HG03280 (cell line): ENCODE measurements around the gene CC2D2A.

Experiments
- ATAC-seq: cut with Tn5 transposase; IDR thresholded peaks from one replicate; pipeline ENCODE4 v1.9.1; 2021; ENCODE audit warnings: mild to moderate bottlenecking, moderate library complexity; ENCODE audit not compliant: unreplicated experiment

Gene CC2D2A

DNA sequence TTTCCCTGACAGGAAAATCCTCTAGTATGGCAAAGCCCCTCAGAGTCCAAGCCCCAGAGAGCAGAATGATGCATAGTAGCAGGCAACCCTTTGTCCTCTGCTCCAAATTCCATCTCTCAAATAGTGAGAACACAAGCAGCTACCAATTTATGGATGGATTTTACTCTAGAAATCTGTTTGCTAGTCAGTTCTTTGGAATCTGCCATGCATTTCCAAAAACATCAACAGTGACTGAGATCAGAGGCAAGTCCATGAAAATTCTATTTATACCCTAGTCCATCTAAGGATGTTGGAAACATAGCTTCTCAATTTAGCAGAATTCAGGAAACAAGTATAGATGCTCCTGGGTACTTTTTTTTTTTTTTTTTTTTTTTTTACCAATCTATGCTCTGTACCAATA lies 10.0 kb upstream of the CC2D2A start:
- ATAC-seq: no peak

DNA sequence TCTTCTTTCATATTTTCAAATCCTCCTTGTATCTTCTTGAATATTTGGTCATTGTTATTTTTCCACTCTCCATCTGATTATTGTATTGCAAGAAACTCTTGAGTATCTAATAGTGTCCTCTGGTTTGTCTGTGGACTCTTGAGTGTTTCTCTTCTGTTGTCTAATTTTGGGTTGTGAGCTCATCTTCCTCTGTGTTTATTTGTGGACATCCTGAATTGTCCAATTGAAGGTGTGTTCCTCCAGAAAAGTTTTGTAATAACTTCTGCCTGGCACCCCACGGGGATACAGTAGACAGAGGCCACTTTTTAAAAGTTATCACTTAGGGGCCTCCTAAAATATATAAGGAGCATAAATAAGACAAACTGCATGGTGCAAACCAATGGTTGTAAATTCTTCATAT lies 3.1 kb upstream of the CC2D2A start:
- no peak for ATAC-seq

DNA sequence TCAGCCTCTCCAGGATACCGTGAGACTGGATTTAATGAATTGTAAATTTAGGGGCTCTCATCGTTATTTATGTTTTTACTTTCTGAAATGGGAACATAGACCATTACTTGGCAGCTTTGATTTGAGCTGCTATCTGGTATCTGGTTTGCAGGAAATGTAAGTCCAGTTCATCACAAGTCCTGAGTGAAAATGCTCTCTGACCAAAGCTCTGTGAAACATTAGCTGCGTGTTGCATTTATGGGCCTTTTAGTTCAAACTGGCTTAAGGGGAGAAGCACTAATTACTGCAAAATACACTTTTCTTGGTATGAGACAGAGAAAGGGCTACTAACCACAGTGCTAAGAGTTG lies 420 bp downstream of the CC2D2A start:
- no peak for ATAC-seq

DNA sequence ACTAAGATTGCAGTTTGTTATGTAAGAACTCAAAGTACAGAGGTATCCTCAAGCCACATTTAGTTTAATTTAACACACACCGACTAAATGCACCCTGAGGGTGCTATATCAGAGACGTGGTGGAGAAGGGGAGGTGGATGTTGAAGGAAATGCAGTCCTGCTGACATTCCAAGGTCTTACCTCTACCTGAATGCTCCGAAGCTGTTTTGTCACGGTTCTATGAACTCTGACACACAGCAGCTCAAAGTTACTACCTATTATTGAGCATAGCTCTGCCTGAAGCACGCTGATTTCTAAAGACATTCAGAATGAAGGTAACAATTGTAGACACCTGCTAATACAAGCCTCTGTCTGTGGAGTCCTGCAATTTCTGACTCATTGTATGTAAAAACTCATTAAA lies 6.7 kb downstream of the CC2D2A start:
- ATAC-seq: no peak

DNA sequence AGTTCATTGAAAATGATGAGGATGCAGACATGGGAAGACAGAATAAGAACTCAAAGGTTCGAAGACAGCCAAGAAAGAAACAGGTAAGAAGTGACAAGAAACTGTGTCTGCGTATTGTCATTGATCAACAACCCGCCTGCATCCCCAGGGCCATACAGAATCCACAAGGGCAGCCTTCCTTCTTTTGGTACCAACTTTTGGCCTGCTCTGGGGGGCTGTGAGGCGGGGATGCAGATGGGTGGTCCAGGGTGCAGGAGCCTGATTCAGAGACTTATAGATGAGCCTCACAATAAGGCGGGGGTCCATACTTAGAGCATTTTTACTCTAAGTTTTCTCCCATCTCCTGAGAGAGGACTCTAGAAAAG lies 9.0 kb downstream of the CC2D2A start:
- no peak for ATAC-seq

DNA sequence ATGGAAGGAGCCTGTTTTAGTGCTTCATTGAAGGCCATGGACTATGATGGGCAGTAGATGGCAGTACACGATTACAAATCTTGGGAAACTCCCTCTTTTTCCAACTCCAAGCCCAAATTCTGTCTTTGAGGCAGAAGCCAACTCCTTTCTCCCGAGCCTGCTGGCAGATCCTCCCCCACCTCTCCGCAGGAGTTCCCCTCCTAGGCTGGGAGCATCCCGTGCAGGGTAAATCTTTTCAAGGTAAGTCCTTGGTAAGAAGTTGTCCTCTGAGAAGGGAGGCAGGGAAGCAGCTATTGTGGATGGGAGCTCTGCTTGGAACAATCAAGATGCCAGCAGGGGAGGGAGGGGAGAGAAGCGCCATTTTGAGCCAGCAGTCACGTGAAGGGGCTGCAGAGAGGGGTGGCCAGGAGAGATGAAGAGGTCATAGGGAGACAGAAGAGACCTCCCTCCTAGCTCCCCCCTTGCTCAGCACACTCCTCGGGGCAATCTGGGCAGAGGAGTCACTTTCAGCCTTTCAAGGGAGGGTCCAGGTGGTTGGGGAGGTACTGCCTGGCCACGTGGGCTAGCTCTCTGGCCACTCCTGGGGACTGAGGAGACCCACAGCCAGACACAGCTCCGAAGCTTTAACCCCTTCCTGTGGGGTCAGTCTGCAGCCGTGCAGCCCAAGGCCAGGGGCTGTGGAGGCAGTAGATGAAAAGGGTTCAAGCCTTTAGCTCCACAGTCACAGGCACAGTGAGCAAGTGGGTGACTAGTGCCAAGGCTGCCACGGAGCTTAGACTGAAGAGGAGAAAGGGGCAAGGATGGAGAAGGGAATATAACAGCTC lies 9.6 kb downstream of the CC2D2A start:
- ATAC-seq: no peak

DNA sequence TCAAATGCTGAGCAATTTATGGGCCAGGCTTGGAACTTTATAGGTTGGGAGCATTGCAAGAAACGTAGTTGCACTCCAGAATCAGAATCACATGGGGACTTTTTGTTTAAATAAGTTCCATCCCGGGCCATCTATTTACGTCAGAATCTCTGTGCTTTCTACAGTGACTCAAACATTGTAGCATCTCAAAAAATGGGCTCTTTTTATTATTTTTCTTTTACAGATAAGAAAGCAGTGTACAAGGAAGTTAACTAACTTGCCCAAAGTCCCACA lies 10.2 kb downstream of the CC2D2A start:
- ATAC-seq: no peak

DNA sequence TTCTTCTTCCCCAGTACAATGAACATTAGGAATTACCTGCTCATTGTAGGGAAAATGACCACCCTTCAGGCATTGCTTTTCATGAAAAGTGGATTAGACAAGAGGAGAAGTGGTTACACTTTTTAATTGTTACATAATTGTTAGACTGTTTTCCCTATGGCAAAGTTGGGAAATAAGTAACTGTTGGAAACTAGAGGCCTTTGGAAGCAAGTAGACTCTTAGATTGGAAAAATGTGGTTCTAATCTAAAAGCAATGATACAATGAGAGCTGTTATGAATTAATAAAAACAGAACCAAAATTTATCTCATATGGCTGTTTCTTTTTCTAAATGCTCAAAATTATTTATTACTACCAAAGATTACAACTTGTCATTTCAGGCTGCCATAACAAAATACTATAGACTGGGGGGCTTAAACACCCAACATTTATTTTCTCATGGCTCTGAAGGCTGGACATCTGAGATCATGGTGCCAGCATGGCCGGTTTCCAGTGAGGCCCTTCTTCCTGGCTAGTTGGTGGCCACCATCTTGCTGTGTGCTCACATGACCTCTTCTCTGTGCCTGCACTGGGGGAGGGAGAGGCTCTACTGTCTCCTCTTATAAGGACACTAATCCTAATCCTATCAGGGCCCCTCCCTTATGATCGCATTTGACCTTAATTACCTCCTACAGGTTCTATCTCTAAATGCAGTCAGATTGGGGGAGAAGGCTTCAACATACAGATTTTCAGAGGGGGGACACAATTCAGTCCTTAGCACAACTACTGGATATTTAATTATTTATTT lies 12.5 kb downstream of the CC2D2A start:
- ATAC-seq: no peak

DNA sequence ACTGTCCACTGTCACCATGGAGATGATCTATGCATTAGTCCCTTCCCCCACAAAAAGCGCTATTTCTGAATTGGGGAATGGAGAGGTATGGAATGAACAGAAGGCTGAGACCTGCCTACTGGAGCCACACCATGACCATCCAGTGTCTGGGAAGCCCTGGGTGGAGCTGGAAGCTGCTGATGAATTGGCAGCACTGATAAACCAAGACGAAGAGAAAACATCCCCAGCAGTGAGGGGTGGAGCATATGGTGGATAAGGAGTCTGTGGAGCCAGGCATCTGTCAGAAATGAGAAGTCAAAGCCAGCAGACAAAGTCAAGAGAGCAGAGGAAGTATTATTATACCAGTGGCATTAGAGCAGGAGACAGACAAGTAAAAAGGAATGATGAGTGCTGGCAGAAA lies 13.2 kb downstream of the CC2D2A start:
- ATAC-seq: no peak

DNA sequence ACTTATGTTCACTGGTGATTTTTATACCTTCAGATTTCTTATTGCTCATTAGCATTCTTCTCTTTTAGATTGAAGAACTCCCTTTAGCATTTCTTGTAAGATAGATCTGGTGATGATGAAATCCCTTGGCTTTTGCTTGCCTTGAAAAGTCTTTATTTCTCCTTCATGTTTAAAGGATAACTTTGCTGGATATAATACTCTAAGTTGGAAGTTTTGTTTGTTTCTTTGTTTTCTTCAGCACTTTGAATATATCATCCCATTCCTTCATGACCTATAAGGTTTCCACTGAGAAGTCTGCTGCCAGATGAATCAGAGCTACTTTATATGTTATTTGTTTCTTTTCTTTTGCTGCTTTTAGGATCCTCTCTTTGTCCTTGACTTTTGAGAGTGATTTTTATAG lies 18.5 kb downstream of the CC2D2A start:
- no peak for ATAC-seq

DNA sequence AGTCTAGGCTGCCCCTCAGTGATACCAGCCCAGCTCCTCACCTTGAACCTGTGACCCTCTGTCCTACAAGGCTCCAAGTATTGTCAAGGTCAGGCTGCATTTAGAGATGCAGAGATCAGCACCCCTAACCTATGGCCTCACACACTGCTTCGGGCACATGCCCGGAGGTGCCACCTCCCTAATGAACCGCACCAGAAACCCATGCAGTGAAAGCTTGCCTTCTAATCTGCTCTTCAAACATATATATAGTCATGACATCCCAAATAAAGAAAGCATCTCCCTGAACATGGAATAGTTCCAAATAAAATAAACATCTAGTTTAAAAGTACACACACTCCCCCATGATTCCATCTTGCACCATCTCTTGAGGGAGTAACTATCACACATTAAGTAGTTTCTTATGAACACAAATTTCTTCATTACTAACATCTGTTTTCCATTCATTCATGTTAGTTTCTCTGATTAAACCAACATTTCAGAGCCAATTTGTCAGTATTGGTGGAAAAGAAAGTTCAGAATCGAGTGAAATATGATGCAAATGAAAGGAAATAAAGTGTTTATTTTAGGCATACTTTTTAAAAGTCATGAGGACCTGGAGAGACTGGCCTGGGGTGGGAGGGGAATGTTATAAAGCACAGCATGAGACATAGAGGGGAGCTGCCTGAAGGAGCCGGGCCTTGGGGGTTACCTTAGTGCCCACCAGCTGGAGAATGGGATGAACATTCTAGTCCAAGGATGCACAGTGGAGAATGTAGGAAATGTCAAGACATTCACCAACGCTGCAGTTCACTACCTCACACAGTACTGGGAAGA lies 19.2 kb downstream of the CC2D2A start:
- no peak for ATAC-seq

DNA sequence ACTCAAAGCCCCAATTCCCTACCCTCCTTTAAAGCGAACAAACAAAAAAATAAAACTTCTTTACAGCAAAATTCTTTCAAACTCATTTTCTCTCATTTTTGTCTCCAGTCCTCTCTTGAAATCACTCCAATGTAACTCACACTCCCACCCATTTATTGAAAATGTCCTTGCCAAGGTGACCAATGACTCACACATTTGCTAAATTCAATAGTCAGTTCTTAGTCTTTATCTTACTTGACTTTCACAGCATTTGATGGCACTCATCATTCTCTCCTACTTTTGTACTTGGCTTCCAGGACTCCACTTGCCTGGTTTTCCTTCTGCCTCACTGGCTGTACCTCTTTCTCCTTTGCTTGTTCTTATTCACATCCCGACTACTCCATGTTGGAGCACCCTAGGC lies 19.9 kb downstream of the CC2D2A start:
- no peak for ATAC-seq

DNA sequence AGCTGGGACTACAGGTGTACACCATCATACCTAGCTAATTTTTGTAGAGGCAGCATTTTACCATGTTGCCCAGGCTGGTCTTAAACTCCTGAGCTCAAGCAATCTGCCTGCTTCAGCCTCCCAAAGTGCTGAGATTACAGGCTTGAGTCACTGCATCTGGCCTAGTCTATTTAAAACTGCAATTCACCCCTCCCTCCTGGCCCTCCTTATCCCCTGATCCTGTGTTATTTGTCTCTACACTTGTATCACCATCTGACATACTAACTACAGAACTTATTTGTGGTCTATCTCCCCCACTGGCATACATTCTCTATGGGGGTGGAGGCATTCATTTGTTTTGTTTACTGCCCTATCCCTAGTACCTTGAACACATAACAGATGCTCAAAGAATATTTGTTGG lies 23.7 kb downstream of the CC2D2A start:
- ATAC-seq: no peak

DNA sequence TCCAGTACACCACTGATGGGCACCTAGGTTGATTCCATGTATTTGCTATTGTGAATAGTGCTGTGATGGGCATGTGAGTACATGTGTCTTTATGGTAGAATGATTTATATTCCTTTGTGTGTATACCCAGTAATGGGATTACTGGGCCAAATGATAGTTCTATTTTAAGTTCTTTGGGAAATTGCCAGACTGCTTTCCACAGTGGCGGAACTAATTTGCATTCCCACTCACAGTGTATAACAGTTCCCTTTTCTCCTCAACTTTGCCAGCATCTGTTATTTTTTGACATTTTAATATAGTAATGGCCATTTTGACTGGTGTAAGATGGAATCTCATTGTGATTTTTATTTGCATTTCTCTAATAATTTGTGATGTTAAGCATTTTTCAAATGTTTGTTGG lies 25.9 kb downstream of the CC2D2A start:
- no peak for ATAC-seq

DNA sequence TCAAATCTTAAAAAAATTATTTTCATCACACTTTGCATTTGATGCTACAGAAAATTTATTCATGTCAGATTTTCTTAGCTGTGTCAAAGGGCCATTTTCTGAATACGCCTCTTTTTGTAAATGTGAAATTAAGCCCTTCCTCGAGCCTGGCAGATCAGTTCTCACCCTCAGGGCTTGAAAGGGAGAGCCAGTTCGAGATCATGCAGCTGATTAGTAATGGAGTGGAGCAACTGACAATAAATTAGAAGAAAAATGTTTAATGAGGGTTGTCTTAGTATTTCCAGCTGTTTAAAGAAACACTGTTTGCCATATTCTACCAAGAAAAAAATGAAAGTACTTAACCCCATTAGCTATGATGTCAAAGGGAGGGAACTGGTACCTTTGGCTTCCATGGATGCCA lies 28.7 kb downstream of the CC2D2A start:
- ATAC-seq: no peak

DNA sequence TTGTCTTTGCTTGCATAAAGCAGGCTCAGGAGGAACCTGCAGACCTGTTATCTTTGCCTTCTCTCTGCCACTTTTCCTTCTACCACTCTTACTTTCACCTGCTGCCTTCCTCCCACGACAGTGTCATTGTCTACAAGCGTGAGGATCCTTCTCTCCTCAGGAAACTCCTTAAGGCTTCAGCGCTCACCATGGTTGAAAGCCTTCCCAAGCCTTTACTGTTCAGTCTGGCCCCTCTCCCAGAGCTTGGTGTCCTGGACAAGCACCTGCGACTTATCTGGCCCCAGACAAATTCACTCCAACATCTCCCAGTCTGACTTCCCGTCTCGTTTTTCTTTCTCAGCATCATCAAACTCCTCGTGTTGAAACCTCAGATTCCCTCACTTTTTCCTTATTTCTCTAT lies 31.0 kb downstream of the CC2D2A start:
- no peak for ATAC-seq

DNA sequence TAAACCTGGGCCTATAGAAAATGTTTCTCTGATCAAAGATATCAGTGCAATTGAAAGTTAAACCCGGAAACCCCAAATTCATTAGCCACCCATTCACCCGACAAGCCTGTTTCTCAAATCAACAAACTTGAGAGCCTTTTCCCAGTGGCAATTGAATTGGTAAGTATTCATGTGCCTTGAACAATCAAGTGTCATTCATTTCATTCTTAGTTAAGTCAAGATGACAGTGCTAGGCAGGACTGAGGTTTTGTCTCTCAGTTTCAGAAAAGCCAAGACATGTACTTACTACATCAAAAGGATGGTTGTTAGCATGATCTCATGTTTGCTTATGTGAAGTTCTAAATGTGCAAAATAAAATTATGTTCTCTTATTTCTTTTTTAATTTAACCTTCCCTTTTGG lies 32.3 kb downstream of the CC2D2A start:
- ATAC-seq: no peak

DNA sequence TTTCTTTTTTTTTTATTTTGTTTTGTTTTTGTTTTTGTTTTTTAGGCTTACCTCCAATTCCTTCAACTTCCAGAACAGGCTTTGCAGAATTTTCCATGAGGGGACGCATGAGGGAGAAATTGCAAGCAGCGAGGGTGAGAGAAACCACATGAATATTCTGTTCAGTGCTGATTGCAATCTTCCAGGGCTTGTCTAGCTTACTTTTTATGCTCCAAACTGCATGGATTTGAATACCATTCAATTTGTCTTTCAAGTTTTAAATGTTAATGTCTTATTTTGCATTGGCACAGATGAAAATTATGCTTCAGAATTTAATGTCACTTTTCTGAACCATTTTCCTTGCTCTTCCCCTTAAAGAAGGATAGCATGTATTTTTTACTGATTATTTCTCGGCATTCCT lies 32.7 kb downstream of the CC2D2A start:
- ATAC-seq: no peak

DNA sequence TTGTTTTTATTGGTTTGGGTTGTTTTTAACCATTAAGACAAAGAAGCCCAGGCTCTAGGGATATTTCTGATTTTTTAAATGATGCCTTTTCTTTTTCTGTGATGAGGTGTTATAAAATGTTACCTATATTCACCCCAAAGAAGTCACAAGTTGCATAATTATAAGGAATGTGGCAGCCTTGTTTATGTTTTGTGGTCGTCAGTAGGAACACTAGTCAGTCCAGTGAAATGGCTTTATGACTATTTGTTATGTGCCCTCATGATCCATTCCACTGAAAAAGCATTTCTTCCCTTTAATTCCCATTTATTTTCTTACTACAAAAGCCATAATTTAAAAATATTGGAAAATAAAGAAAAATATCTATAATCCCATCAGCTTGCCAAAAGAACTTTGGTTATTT lies 34.4 kb downstream of the CC2D2A start:
- ATAC-seq: no peak

DNA sequence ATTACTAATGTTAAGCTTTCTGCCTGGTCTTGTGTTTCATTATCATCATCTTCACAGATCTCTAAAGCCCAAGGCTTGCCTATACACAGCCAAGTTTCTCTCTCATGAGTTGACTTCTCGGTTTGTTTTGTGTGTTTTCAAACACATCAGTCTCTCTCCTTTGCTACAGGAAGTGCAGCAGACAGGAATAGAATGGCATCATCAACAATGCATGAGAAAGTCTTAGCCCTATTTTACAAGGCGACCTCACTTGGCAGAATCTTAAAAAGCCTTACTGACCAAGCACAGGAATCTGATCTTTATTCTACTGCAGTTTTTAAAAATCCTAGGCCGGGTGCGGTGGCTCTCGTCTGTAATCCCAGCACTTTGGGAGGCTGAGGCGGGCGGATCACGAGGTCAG lies 36.8 kb downstream of the CC2D2A start:
- no peak for ATAC-seq

DNA sequence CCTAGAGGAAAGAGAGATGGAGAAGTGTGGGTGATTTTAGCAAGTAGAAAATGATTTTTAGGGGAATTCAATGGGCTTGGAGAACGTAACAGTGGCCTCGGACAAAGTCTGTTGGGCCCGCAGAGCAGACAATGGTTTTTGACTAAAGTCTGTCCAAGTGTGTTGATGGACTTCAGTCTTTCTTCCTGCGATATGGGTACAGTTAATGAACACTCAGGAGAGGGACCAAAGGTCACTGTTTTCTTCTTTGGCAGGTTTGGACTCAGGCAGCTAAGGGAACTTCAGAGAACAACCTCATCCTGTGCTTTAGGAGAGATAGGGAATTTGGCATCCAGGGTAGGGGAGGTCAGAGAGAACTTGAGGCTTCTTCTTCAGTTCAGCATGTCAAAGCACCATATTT lies 38.0 kb downstream of the CC2D2A start:
- no peak for ATAC-seq

DNA sequence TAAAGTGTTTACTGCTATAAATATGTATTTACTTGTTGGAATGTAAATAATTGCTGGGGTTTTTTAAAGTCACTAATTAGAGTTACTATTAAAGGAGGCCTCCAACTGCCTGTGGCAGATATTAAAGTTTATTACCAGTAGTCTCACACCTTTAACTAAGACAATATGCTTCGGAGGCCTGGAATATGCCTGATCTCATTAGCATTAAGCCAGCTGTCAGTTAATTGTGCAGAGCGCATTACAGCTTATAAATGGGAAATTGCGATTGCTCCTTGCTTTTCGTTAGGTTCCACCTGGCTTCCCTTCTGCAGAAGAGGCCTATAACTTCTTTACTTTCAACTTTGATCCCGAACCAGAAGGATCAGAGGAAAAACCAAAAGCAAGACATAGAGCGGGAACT lies 41.3 kb downstream of the CC2D2A start:
- ATAC-seq: no peak
